Panc1 (cell line): Measurements from ENCODE around the gene RBMS3.

ENCODE experiments used
- POLR2AphosphoS5 ChIP-seq: IDR thresholded peaks from 2 replicates; pipeline ENCODE4 v1.6.1; 2012; ENCODE audit warnings: mild to moderate bottlenecking, low read depth, low read length, moderate library complexity
- TF ChIP-seq, protein P1 (sequence below): fragments of 450-650 bp; IDR thresholded peaks from 2 replicates; pipeline ENCODE4 v1.5.1; 2017; ENCODE audit warnings: mild to moderate bottlenecking

DNA sequence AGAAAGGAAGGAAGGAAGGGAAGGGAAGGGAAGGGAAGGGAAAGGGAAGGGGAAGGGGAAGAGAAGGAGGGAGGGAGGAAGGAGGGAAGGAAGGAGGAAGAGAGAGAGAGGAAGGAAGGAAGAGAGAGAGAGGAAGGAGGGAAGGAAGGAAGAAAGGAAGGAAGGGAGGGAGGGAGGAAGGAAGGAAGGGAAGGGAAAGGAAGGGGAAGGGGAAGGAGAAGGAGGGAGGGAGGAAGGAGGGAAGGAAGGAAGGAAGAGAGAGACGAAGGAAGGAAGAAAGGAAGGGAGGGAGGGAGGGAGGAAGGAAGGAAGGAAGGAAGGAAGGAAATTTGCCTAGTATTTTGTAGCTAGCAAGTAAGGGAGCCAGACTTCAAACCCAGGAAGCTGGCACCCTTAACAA is 583.9 kb downstream of the RBMS3 start:
- TF ChIP-seq, protein P1, sequence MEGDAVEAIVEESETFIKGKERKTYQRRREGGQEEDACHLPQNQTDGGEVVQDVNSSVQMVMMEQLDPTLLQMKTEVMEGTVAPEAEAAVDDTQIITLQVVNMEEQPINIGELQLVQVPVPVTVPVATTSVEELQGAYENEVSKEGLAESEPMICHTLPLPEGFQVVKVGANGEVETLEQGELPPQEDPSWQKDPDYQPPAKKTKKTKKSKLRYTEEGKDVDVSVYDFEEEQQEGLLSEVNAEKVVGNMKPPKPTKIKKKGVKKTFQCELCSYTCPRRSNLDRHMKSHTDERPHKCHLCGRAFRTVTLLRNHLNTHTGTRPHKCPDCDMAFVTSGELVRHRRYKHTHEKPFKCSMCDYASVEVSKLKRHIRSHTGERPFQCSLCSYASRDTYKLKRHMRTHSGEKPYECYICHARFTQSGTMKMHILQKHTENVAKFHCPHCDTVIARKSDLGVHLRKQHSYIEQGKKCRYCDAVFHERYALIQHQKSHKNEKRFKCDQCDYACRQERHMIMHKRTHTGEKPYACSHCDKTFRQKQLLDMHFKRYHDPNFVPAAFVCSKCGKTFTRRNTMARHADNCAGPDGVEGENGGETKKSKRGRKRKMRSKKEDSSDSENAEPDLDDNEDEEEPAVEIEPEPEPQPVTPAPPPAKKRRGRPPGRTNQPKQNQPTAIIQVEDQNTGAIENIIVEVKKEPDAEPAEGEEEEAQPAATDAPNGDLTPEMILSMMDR, result no peak
- TF ChIP-seq POLR2AphosphoS5, result no peak
